ENCODE results near the gene SFXN2.
"Not testable (repeated sequence)": the region's sequence is repeated elsewhere in the genome, so short reads cannot be mapped to it uniquely, and the experiment has no call there.

The SFXN2 gene

DNA sequence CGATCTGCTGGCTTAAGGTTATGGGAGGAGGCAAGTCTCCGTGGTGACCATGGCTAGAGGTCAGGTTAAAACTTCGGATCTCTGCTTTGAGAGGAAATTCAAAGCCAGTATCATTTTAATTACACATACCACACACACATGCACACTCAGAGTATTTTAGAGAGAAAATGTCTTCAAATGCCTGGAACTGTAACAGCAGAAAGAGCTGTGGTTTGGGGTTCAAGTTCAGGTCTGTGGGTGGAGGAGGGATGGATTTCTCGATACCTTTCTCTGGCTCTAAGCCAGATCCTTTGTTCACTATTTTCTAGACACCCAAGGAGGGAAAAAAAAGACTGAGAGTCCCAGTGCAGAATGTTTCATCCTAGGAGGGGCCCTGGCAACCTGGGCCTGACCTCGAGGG, 32.7 kb upstream of the SFXN2 start:
- DNase-seq: no peak

DNA sequence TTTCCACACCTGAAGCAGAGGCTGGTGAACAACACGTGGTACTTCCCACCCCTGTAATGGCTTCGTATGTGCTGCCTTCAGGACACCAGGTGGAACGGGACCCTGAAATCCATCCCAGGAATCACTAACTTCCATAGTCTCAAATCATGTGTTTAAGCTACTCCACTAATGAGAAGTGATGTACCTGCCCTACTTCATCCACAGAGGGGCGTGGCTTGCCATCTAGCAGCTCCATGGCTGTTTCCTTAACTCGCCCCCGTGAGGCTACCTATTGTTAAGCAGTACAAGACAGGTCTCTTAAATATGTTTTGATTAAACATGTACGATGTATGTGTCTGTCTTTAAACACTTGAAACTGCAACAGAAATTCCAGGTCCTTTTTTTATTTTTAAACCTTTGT, 32.0 kb upstream of the SFXN2 start:
- DNase-seq: no peak

DNA sequence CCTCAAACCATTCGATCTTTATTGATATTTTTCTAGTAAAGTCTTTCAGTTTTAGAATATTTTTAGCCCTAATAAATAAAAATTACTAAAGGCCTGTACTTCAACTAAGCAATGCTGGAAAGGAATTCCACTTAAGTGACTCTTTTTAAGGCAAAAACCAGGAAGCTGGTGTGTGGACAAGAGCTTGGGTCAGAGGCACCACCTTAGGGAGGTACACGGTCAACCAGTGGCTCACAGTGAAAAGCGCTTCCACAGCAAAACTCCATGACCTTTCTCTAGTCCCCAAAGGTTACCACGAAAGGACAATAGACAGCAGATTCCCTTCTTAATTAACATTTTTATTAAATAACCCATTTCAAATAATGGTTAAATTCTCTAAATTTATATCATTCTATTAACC, 31.5 kb upstream of the SFXN2 start:
- no peak for DNase-seq

DNA sequence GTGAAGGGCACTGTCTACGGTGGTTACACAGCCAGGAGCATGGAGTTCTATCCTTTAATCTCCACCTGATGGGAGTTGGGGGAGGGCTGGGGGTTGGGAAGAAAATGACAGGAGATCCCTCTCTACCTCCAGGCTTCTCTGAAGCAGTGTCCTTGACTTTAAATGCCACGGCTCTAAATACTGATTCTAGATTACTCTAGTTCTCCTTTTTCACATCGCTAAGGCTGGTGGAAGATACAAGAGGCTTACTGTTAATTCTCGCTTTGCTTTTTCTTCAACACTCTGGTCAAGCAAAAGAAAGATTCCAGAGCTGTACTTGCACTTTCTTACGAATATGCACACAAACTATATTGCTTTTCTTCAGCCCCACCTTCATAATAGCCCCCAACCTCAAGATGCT, 30.7 kb upstream of the SFXN2 start:
- no peak for DNase-seq

DNA sequence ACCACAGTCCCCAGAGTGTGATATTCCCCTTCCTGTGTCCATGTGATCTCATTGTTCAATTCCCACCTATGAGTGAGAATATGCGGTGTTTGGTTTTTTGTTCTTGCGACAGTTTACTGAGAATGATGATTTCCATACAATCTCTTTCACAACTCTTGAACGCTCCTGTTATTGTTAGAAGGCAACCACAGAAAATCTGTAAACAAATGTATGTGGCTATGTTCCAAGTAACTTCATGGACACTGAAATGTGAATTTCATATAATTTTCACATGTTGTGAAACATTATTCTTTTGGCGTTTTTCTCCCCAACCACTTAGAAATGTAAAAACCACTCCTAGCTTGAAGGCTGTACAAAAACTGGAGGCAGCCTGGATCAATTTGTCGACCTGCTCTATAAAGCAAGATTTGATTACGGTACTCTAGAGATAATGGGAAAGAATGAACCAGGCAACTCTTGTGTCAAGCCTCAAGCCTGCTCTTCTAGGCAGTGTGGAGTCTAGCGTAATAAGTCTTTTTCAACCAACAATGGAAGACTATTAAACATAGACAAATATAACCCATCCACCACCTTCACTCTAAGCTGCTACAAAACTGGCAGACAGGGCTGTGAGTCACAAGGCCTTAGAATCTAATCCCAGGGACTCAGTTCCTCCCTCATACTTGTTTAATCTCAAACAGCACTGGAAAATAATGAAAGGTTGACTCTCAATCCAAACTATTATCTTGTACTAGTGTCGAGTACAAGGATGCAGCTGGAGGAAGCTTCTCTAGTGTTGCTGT, 23.0 kb upstream of the SFXN2 start:
- DNase-seq: no peak

DNA sequence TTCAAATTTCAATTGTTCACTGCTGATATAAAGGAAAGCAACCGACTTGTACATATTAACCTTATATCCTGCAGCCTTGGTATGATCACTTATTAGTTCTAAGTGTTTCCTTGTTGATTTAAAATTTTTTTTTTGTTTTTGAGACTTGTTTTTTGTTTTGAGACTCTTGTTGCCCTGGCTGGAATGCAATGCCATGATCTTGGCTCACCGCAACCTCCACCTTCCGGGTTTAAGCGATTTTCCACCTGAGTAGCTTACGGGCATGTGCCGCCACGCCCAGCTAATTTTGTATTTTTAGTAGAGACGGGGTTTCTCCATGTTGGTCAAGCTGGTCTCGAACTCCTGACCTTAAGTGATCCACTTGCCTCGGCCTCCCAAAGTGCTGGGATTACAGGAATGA, 19.0 kb upstream of the SFXN2 start:
- DNase-seq: not testable (repeated sequence)

DNA sequence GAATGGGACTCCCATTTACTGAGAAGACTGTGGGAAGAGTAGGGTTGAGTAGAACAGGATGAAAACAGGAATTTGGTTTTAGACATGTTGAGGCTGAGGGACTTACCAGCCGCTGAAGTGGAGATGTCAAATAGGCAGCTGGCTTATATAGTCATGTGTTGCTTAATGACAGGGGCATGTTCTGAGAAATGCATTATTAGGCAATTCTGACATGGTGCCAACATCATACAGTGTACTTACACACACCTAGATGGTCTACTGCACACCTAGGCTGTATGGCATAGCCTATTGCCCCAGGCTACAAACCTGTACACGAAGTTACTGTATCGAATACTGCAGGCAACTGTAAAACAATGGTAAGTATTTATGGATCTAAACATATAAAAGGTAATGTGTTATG, 17.7 kb upstream of the SFXN2 start:
- DNase-seq: no peak

DNA sequence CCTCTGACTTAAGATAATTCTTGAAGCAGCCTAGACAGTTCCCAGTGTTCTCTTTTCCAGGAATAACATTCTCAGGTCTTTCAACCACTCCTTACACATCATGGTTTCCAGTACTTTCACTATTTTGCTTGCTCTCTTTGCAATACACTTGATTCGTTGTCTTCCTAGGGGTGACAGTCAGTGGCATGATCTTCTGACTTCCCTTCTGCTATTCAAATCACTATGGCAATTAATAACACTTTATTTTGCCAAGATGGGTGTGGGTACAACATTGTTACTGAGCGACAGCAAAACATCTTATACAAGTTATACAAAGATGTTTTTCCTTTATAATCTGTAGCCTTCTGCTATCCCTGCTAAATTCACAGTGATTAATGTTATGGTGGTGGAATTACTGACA, 15.5 kb upstream of the SFXN2 start:
- DNase-seq: no peak

DNA sequence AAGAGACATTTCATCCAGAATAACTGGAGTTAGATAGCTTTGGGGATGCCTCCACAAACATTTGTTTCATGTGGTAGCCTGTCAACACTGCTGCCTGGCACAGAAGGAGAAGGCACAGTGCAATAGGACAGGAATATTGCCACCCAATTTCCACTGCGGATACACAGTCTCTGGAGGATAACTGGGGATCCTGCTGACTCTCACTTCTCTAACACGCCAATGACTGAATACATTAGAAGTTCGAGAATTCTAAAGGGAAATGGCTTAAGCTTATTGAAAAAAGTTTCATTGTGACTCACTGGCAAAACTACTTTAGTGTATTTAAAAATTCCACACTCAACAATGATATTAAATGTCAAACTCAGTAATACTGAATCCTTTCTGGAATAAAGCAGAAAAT, 13.2 kb upstream of the SFXN2 start:
- DNase-seq: no peak

DNA sequence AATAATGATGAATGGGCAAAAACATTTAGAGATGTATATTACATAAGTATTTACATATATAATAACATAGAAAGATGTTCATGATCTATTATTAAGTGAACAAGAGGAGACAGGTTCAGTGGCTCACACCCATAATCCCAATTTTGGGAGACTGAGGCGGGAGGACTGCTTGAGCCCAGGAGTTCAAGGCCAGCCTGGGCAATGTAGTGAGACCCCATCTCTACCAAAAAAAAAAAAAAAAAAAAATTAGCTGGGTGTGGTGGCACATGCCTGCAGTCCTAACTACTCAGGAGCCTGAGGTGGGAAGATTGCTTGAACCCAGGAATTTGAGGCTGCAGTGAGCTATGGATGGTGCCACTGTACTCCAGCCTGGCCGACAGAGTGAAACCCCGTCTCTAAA, 12.6 kb upstream of the SFXN2 start:
- no peak for DNase-seq

DNA sequence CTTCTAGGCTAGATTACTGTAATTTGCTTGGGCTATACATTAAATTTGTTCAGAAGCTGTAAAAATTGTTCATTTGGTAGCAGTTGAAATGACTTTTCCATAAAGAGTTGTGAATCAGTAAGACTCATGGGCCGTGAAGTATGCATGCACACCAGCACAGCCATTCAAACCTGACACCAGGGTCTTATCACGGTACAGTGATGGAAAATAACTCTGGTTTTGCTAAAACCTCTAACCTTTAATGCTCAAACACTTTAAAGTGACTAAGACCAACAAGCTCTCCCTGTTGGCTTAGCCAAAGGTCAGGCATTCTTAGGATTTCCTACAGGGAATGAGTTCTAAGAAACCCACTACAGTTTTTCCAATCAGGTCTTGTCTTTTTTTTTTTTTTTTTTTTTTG, 11.7 kb upstream of the SFXN2 start:
- DNase-seq: no peak

DNA sequence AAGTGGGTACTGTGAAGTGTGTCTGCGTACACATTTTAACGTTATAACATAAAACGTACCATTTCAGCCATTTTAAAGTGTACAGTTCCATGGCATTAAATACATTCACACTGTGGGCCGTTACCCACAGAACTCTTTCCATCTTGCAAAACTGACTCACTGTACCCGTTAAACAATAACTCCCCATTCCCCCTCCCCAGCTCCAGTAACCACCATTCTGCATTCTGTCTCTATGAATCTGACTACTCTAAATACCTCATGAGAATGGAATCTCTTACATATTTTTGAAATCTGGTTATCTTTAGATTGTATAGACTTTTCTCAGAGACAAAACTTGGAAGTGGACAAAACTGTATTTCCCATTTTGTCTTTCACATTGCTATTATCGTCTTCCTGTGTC, 9.5 kb upstream of the SFXN2 start:
- peak; percentile 88 for DNase-seq

DNA sequence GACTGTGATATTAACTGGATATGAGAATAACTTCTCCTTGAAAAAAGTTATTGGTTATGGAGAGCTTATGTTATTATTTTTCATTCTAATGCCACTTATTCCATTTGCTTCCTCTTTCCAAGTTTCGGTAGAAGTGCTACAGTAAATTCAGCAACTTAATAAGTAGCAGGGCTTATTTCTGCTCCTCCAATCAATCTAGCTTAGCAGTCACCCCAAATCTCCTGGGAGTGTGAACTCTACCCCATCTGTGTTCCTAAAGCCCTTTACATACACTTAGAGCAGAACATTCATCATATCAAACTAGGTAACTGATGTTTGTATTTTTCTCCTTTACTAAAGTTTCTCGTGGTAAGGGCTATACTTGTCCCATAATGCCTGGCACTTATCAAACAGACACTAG, 8.9 kb upstream of the SFXN2 start:
- no peak for DNase-seq

DNA sequence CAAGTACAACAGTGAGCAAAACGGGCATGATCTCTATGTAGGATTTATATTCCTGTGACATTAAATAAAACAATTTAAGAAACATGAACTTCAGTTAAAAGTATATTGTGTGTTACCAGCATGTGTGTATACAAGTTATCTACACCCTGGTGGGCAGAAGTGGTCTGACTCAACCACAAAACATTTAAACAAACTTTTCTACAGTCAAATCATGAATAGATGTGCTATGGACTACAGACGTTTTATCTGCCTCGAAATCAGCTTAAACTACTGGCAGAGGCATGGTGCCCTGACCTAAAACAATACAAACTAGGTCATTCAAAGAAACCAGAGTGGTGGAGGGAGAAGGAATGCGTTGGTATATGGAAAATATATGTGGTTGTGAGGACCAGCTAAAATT, 3.8 kb upstream of the SFXN2 start:
- peak; percentile 89 for DNase-seq

DNA sequence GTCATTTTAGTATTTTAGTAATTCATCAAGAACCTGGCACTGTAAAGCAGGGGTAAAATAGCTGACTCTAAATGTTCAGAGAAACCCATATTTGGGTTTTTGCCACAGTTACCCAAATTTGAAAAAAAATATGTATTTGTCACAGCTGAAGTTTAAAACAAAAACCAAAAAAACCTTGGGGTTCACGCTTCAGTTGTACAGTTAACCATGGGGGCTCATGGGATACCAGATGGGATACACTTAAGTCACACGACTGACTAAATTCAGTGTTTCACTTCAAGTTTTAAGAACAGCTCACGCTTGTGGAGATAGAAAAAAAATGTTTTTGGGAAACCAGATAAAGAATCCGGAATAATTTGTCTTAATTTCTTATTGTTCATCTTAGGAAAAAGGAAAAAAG, 2.3 kb upstream of the SFXN2 start:
- no peak for DNase-seq

DNA sequence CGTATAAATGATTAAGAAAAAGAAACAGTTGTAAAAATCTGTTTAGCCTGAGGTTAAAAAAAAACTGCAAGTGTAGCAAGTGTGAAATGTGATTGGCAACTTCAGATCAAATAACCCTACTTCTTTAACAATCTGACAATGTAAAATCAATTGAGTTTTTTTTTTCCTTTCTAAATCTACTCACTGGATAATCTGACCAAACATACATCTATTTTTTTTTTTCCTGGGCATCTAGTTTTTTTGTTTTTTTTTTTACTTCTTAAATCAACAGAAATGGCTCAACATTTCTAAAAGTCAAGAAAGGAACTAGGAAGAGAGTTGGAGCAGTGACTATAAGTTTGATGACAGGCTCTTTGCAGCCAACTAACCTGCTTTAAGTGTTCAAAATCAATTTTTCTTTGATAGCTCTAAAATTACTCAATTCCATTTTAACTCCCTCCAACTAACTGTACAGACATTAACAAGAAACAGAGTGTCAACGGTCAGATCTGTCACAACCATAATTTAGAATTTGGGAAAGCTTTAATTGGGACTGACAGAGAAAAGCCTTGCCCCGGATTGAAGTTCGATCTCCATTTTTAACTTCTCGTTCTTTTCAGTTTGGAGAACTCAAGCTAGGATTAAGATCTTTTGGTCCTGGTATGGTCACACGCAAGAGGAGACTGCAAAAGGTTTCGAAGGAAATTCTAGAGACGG, 1.4 kb upstream of the SFXN2 start:
- no peak for DNase-seq

DNA sequence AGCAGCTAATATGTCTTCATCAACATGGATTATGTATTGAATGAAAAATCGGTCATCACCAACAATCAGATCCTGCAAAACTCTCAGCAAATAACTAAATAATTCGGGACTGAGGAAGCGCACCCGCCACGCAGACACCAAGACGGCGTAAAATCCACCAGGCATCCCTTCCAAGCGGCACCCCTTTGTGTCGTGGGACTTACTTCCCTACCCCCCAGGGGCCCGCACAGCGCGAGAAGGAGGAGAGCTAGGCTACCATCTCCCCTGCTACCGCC, 960 bp upstream of the SFXN2 start:
- no peak for DNase-seq

DNA sequence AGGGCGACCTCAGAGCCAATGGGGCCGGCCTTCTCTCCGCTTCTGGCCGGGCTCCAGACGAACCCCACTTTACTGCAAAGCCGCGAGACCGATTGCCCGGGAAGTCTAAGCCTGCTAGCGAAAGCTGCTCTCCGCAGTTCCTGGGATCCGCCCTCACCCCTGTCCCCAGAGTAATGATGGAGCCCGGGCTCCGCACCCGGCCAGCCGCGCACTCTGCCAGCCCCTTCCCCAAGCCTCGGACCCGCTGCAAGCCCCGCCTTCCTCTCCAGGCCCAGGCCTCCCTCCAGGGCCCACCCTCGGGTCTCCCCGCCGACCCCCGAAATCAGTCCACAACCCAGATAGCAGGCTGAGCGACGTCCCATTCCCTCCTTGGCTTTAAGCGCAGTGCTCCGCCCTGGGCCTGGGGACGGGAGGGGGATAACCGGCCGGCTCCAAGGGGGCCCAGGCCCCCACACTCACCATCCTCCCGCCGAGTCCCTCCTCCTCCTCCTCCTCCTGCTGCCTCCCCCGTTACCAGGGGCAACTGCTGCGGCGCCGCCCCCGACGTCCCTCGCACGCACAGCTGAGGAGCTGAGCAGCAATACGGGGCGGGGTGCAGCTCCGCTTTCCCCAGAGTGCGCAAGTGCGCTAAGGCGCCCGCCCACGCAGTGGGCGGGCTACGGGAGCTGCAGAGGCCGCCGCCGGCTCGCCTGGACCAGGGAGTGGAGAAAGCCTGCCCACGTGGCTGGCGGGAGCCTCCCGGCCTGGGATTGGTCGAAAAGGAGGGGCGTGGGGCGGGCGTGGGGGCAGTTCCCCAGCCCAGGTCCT, 419 bp upstream of the SFXN2 start, which contains the start of gene ARL3:
Gene ARL3, minus strand, starts transcription at position 584 of the 807 bp plus-strand sequence. Its CDS starts 122 bp downstream, at position 462.
- DNase-seq: peak; percentile 100

DNA sequence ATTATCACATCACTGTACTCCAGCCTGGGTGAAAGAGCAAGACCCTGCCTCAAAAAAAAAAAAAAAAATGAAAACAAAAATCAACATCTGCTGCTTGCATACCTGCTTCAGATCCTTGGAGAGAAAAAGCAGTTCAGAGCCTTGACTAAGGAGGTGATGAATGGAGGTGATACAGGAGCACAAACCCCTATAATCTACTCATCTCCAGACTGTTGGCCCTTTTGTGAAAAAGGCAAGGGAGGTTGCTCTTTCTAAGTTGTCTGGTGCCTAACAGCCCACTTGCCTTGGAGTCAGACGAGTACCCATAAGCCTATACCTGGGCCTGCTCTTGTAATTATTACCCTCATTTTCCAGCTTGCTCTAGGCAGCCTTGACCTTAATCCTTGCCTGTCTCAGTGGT, 1.4 kb downstream of the SFXN2 start:
- DNase-seq: no peak

DNA sequence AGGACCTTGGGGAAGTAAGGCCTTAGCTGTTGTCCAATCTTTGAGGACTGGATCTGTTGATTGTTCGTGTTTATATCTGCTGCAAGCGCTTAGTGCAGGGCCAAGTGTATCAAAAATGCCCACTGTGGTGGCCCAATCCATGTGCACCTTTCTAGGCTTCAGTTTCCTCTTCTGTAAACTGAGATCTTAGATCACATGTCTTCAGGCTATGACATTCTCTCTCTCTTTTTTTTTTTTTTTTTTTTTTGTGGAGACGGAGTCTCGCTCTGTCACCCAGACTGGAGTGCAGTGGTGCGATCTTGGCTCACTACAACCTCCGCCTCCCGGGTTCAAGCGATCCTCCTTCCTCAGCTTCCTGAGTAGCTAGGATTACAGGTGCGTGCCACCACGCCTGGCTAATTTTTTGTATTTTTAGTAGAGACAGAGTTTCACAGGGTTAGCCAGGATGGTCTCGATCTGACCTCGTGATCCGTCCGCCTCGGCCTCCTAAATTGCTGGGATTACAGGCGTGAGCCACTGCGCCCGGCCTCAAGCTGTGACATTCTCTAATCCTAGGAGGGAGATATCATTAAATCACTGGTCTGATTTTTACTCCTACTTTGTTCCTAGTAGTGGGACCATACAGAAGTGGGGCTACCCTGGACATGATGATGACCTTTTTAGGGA, 2.6 kb downstream of the SFXN2 start:
- DNase-seq: not testable (repeated sequence)

DNA sequence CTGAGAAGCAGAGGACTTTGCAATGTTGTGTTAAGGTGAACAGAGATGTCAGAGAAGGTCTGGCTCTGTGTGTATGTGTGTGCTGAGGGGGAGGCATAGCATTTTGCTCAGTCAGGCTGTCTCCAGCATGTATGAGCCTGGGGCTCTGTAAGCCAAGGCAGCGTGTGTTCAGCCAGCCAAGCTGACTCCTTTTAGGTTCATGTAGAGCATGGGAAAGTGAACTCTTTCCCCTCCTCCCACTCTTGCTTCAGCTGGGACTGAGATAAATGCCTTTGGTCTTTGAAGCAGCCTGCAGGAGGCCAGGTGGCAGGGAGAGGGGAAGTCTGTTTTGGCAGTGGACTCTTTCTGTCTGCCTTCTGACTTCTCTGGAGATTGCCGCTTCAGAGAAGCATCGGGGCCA, 3.8 kb downstream of the SFXN2 start:
- DNase-seq: peak; percentile 26

DNA sequence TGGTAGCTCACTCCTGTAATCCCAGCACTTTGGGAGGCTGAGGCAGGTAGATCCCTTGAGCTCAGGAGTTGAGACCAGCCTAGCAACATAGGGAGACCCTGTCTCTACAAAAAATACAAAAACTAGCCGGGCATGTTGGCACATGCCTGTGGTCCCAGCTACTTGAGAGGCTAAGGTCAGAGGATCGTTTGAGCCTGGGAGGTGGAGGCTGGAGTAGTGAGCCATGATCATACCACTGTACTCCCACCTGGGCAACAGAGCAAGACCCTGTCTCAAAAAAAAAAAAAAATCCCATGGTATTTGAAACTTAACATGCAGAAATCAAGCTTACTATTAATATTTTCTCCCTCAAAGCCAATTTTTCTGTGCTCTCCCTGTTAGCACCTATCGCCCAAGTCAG, 5.9 kb downstream of the SFXN2 start:
- no peak for DNase-seq

DNA sequence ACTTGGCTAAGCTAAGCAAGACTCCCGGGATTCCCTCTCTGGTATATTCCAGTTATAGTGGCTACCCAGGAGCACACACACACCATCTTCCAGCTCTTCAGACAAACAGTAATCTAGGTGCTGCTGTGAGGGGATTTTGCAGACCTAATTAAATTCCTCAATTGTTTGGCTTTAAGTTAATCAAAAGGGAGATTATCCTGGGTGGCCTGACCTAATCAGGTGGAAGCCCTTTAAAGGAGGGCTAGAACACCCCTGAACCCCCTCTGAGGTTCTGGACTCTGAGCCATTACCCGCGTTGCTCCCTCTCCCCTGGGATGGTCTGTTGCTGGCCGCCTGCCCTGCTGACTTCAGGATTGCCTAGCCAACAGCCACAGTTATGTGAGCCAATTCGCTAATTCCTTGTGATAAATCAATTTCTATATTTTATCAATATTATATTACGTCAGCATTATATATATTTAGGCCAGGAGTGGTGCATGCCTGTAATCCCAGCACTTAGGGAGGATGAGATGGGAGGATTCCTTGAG, 6.4 kb downstream of the SFXN2 start:
- no peak for DNase-seq

Data from EL (cell line).